Activated CD8-positive, alpha-beta memory T cell treated with anti-CD3 and anti-CD28 coated beads, Interleukin-2, amount 10 ng/mL, durations not matched to agents 7 days and 5 days (primary cell): ENCODE results near the gene C18orf32. TPM values are rescaled to one million over a fixed set of nuclear protein-coding genes. Genes with fewer than 3 reads are reported as not detected.
"Not testable (repeated sequence)": the region's sequence is repeated elsewhere in the genome, so short reads cannot be mapped to it uniquely, and the experiment has no call there.

Source experiments
- ATAC-seq: fragments of 150-1000 bp; cut with Tn5 transposase; one replicate; pipeline ENCODE4 v1.10.0; 2021; ENCODE audit warnings: moderate library complexity
- CTCF ChIA-PET: fragments of 350-600 bp; sonication (Branson Sonifier 250); formaldehyde crosslinking; loops from one replicate; lab custom pipeline; 2021; ENCODE audit warnings: antibody characterized with exemption; lab: Charles Lee
- DNase-seq: peaks from one replicate; pipeline ENCODE4 v3.0.0-alpha.2; 2020
- H3K27ac Mint-ChIP-seq: one replicate; pipeline ENCODE4 v1.8.0; 2021; ENCODE audit warnings: mild to moderate bottlenecking, mixed read lengths
- H3K27me3 Mint-ChIP-seq: one replicate; pipeline ENCODE4 v1.8.0; 2021; ENCODE audit warnings: mixed read lengths
- H3K36me3 Mint-ChIP-seq: one replicate; pipeline ENCODE4 v1.8.0; 2021; ENCODE audit warnings: mild to moderate bottlenecking, mixed read lengths
- H3K4me1 Mint-ChIP-seq: one replicate; pipeline ENCODE4 v1.8.0; 2021; ENCODE audit warnings: mixed read lengths
- H3K4me3 Mint-ChIP-seq: one replicate; pipeline ENCODE4 v1.8.0; 2021; ENCODE audit warnings: mild to moderate bottlenecking, moderate library complexity, mixed read lengths
- H3K9me3 Mint-ChIP-seq: one replicate; pipeline ENCODE4 v1.8.0; 2022; ENCODE audit warnings: low read depth, mixed read lengths
- total RNA-seq, 2 experiments: library from RNA; stranded (reverse); gene quantifications; one replicate each; pipeline ENCODE4 v1.2.3, GENCODE V29; 2021

Gene C18orf32
- total RNA-seq, 2 experiments from 2014 or later: 15.2 to 22.3 TPM

DNA sequence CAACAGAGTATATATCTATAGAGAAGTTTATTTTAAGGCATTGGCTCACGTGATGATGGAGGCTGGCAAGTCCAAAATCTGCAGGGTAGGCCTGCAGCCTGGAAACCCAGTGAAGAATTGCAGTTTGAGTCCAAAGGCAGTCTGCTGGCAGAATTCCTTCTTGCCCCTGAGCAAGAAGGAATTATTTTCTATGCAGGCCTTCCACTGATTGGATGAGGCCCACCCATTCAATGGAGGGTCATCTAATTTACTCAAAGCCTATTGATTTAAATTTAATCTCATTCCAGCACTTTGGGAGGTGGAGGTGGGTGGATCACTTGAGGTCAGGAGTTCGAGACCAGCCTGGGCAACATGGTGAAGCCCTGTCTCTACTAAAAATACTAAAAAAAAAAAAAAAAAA lies 30.4 kb upstream of the C18orf32 start:
- no peaks in the 10 kb centered on the region for H3K36me3 Mint-ChIP-seq
- H3K27me3 Mint-ChIP-seq: peaks cover 3% of the 10 kb centered on the region
- no peaks in the 10 kb centered on the region for H3K4me1 Mint-ChIP-seq
- no peak overlapping the region for H3K27ac Mint-ChIP-seq
- no peak for DNase-seq
- no peak overlapping the region for H3K4me3 Mint-ChIP-seq
- H3K9me3 Mint-ChIP-seq: no peaks in the 10 kb centered on the region
- ATAC-seq: no peak
- CTCF ChIA-PET: interaction anchor here (4.7 kb wide), 1 partner anchor 343 kb away, joined by 36 read pairs; no protein-coding TSS in a partner anchor

DNA sequence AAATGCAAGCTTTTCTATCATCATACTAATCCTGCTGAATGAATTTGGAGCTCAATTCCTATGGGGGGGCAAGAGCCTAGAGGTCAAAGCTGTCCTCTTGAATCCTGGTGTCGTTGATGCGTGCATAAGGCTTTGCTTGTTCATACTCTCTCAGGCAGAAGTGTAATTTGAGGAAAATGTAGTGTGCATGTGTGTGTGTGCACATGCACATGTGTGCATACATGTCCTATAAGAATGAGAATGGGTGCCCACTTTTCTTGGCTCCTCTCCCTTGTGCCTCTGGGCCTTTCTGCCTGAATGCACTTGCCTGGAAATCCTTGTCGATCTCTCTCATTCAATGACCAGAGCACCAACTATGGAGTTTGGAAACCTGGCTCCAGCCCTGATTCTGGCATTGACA lies 28.5 kb upstream of the C18orf32 start:
- peaks cover 5% of the 10 kb centered on the region for H3K27me3 Mint-ChIP-seq
- CTCF ChIA-PET: interaction anchor here (1.4 to 4.7 kb wide), 2 partner anchors 21 to 345 kb away, joined by 3 to 36 read pairs; no protein-coding TSS in a partner anchor
- H3K9me3 Mint-ChIP-seq: no peaks in the 10 kb centered on the region
- no peak overlapping the region for H3K27ac Mint-ChIP-seq
- DNase-seq (no peak), ATAC-seq (no peak)
- no peak overlapping the region for H3K4me3 Mint-ChIP-seq
- H3K4me1 Mint-ChIP-seq: no peaks in the 10 kb centered on the region
- H3K36me3 Mint-ChIP-seq: no peaks in the 10 kb centered on the region

DNA sequence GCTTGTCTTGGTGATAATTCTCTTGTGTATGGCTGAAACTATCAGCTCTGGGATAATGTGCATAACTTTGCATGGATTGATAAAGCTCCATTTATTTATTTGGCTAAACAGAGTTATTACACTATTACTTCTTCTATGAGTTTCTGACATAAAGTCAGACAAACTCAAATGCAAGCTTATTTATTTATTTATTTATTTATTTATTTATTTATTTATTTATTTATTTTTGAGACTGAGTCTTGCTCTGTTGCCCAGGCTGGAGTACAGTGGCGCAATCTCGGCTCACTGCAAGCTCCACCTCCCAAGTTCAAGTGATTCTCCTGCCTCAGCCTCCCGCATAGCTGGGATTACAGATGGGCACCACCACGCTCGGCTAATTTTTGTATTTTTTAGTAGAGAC lies 28.0 kb upstream of the C18orf32 start:
- not testable (repeated sequence) for DNase-seq, H3K4me3 Mint-ChIP-seq, ATAC-seq, H3K9me3 Mint-ChIP-seq, H3K27ac Mint-ChIP-seq, H3K4me1 Mint-ChIP-seq, H3K27me3 Mint-ChIP-seq, H3K36me3 Mint-ChIP-seq
- CTCF ChIA-PET: interaction anchor here (1.4 to 4.7 kb wide), 2 partner anchors 22 to 345 kb away, joined by 3 to 36 read pairs; no protein-coding TSS in a partner anchor

DNA sequence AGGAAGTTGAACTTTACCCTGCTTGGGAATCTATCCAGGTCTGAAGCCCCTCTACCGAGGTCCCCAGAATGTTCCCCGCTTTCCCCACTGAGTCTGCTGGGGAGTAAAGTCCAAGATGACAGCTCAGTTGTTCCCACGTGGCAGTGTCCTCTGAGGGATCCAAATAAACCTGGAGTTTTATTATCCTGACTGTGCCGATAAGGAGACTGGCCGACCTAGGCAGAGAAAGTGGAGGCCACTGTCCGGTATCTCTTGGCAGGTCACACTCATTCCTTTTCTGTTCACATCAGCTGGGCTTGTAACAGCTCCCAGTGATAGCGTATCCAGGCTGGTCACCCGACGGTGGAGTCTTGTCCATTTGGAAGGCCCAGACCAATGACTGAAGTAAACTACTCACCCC lies 27.5 kb upstream of the C18orf32 start:
- DNase-seq: no peak
- Mint-ChIP-seq H3K4me1 (no peaks in the 10 kb centered on the region), H3K4me3 (no peak overlapping the region), H3K27me3 (peaks cover 5% of the 10 kb centered on the region), H3K9me3 (no peaks in the 10 kb centered on the region), H3K36me3 (no peaks in the 10 kb centered on the region), H3K27ac (no peak overlapping the region)
- ATAC-seq: no peak
- CTCF ChIA-PET: interaction anchor here (1.4 to 4.7 kb wide), 2 partner anchors 22 to 346 kb away, joined by 3 to 36 read pairs; no protein-coding TSS in a partner anchor

DNA sequence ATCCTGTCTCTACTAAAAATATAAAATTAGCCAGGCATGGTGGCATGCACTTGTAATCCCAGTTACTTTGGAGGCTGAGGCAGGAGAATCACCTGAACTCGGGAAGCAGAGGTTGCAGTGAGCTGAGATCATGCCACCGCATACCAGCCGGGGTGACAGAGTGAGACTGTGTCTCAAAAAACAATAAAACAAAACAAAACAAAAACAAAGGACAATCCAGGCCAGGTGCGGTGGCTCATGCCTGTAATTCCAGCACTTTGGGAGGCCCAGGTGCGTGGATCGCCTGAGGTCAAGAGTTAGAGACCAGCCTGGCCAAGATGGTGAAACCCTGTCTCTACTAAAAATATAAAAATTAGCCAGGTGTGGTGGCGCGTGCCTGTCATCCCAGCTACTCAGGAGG lies 25.8 kb upstream of the C18orf32 start:
- H3K4me3 Mint-ChIP-seq, H3K4me1 Mint-ChIP-seq, H3K36me3 Mint-ChIP-seq, CTCF ChIA-PET, DNase-seq, H3K9me3 Mint-ChIP-seq, H3K27ac Mint-ChIP-seq, ATAC-seq: not testable (repeated sequence)
- peaks cover 10% of the 10 kb centered on the region for H3K27me3 Mint-ChIP-seq

DNA sequence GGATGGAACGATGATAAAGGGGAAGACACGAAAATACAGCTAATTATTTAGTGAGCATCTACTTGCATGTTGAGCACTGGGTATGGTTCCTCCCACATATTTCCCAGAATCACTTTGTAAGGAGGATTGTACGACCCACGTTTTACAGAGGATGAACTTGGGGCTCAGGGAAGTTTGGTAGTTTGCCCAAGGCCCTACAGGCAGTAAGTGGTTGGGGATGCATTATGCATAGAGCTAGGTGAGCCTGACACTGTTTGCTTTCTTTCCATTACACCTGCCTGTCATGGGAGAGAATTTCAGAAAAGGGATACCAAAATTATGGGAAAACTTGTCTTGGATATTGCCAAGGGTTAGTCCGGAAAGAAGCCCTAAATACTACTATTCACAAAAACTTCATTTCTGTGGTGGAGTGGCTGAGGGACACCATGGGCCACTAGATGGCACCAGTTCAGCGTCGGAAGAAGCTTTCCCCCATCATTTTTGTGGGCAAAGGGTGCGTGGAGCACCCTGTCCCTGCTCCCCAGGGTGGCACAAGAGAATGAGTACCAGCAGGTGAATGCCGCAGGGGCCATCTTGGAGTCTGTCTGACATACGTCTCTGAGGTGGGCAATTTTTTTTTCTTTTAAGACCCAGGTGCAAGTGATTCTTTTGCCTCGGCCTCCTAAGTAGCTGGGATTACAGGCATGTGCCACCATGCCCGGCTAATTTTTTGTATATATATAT lies 23.5 kb upstream of the C18orf32 start:
- Mint-ChIP-seq H3K27ac (no peak overlapping the region), H3K4me3 (no peak overlapping the region), H3K36me3 (no peaks in the 10 kb centered on the region), H3K27me3 (peaks cover 23% of the 10 kb centered on the region), H3K9me3 (no peaks in the 10 kb centered on the region), H3K4me1 (no peaks in the 10 kb centered on the region)
- CTCF ChIA-PET: interaction anchor here (0.6 to 4.2 kb wide), 16 partner anchors 9 to 878 kb away, joined by 3 to 64 read pairs (median 3); no protein-coding TSS in a partner anchor
- DNase-seq (peak; percentile 63), ATAC-seq (peak; percentile 63)

DNA sequence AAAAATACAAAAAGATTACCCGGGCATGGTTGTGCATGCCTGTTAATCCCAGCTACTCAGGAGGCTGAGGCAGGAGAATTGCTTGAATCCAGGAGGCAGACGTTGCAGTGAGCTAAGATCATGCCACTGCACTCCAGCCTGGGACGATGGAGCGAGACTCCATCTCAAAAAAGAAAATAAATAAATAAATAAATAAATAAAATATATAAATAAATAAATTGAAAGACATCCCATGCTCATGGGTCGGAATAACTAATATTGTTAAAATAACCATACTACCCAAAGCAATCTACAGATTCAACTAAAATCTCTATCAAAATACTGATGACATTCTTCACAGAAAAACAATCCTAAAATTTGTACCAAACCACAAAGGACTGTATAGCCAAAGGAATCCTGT lies 19.4 kb upstream of the C18orf32 start:
- ATAC-seq, H3K4me3 Mint-ChIP-seq, H3K36me3 Mint-ChIP-seq, CTCF ChIA-PET, DNase-seq, H3K9me3 Mint-ChIP-seq, H3K4me1 Mint-ChIP-seq, H3K27ac Mint-ChIP-seq: not testable (repeated sequence)
- H3K27me3 Mint-ChIP-seq: peaks cover 28% of the 10 kb centered on the region

DNA sequence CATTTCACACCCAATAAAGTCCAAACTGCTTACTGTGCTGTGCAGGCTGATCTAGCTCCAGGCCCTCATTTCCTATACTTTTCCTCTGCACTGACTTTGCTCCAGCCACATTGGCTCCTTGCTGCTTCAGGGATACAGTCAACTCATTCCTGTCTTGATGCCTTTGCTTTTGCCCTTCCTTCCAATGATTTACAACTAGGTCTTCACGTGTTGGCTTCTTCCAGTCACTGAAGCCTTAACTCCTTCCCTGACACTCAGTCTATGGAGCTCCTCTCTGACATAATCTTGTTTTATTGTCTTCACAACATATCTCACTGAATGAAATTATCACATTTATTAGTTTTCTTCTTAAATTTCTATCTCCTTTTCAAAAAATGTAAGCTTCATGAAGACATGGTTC lies 16.9 kb upstream of the C18orf32 start:
- Mint-ChIP-seq H3K27me3 (peaks cover 37% of the 10 kb centered on the region), H3K27ac (no peak overlapping the region), H3K4me3 (no peak overlapping the region), H3K36me3 (no peaks in the 10 kb centered on the region), H3K4me1 (no peaks in the 10 kb centered on the region), H3K9me3 (no peaks in the 10 kb centered on the region)
- CTCF ChIA-PET: interaction anchor here (0.7 to 1.2 kb wide), 3 partner anchors 353 to 1605 kb away, joined by 3 to 4 read pairs (median 3); no protein-coding TSS in a partner anchor
- DNase-seq (no peak), ATAC-seq (no peak)

DNA sequence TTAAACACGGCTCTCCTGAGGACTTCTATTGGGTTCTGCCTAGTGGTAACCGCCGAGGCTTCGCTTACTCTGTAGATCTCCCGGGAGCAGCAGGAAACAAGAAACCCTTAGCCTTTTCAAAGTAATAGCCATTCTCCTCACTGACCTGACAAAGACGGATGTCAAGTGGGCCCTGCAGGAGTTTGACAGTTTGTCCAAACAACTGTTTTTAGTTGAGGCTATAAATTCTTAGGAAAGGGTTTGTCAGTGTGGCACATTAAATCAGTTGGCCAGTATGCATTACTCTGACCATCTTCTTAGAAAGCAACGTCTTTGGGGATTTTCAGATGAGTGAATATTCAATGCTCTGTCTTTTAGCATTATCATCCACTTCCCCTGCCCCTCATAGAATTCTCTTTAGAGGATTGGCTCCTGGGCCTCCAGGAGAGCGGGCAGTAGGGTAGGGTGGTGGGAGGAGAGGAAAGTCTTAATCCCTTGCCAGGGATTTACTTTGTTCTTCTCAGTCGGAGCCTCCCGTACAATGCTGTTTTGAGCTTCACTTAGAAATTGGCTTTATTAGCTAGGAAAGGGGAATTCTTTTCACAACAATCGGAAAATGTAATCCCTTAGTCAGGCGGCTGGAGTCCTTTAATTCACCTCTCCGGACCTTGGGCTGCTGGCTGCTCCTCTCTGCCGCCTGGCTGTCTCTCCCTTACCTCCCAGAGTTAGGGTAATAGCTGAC lies 13.3 kb upstream of the C18orf32 start:
- no peak for DNase-seq
- Mint-ChIP-seq H3K9me3 (no peaks in the 10 kb centered on the region), H3K4me3 (no peak overlapping the region), H3K27me3 (peaks cover 24% of the 10 kb centered on the region), H3K36me3 (no peaks in the 10 kb centered on the region), H3K27ac (no peak overlapping the region), H3K4me1 (no peaks in the 10 kb centered on the region)
- ATAC-seq: no peak
- CTCF ChIA-PET: no interaction called here

DNA sequence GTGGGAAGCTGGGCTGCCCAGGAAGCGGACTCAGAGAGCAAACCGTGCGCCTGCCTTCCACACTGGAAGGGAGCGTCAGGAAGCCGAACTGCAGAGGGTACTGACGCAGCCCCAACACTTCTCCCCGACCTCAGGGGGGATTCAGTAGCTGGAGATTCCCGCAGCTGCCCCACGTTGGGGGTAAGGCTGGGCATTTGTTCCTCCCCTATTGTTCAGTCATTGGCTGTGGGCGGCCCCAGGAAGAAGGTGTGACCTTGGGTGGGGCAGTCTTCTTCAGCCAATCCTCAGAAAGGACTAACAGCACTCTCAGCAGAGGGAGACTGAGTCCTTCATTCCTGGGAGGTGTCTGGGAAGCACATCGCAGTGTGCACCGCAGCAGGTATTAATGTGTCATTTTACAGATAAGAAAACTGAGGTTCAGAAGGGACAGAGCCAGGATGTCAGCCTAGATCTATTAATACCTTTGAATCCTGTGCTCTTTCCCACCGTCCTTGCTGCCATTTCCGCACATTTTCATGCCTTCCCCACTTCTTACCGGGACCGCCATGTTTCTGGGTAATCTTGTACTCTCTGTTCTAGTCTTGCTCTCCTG lies 12.1 kb upstream of the C18orf32 start:
- Mint-ChIP-seq H3K36me3 (no peaks in the 10 kb centered on the region), H3K9me3 (no peaks in the 10 kb centered on the region), H3K27ac (no peak overlapping the region), H3K4me1 (no peaks in the 10 kb centered on the region), H3K27me3 (peaks cover 28% of the 10 kb centered on the region), H3K4me3 (no peak overlapping the region)
- ATAC-seq (no peak), DNase-seq (no peak)
- CTCF ChIA-PET: no interaction called here

DNA sequence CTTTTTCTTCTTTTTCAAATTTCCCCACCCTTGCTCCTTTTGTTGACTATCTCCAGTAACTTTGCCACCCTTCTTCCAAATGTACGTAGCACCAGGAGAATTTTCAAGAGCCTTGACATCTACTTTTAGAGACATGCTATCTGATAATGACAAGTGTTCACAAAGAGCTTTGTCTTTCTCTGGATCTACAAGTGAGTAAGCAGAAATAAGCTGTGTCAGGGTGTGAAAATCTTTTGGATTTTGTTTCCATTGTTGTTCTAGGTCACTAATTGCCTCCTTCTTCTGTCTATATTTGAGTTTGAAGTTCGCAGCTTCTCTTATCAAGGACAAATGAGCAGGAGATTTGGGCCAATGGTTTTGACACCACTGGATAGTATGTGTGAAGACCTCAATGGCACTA lies 8.4 kb upstream of the C18orf32 start:
- H3K9me3 Mint-ChIP-seq: no peaks in the 10 kb centered on the region
- ATAC-seq (no peak), DNase-seq (no peak)
- H3K27ac Mint-ChIP-seq: no peak overlapping the region
- peaks cover 16% of the 10 kb centered on the region for H3K36me3 Mint-ChIP-seq
- H3K4me1 Mint-ChIP-seq: peaks cover 17% of the 10 kb centered on the region
- no peak overlapping the region for H3K4me3 Mint-ChIP-seq
- peaks cover 15% of the 10 kb centered on the region for H3K27me3 Mint-ChIP-seq
- CTCF ChIA-PET: interaction anchor here (1.6 kb wide), 1 partner anchor 8 kb away, joined by 7 read pairs; the partner anchor contains the start of gene C18orf32

DNA sequence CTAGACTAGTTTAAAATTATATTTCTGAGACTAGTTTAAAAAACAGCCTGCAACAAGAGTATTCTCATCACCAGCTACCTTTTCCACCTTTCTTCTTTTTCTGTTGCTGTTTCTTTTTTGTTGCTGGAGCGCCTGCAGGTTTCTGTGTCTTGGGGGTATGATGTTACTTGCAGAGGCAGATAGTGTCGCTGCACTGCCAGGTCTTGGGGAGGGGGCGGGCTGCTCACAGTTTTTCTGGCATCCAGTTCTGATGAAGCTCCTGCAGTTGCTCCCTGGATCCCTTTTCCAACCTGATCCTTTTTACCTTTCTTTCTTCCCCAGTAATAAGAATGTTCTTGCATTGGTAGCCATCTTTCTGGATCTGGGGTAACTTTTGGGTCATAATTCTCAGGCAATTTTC lies 8.0 kb upstream of the C18orf32 start:
- DNase-seq (no peak), ATAC-seq (no peak)
- Mint-ChIP-seq H3K27ac (no peak overlapping the region), H3K27me3 (peaks cover 11% of the 10 kb centered on the region), H3K4me3 (no peak overlapping the region), H3K9me3 (no peaks in the 10 kb centered on the region), H3K36me3 (peaks cover 20% of the 10 kb centered on the region), H3K4me1 (peaks cover 21% of the 10 kb centered on the region)
- CTCF ChIA-PET: interaction anchor here (0.6 to 1.6 kb wide), 2 partner anchors 8 to 15 kb away, joined by 3 to 7 read pairs; partner anchors contain the start of gene C18orf32

DNA sequence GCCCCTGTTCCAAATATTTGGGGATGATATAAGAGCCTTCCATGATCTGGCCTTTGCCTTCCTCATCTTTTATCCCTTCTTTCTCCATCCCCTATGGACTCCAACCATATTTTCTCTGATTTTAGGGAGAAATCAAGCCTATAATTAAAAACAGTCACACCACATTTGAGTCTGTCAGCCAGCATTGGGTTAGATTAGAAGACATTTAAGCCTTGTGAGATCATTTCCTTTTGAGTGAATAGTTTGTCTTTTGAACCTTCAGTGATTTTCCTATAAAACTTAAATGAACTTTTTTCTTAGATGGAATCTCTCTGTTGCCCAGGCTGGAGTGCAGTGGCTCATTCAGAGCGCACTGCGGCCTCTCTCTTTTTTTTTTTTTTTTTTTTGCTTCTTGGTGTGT lies 7.6 kb upstream of the C18orf32 start:
- CTCF ChIA-PET: interaction anchor here (0.6 to 1.6 kb wide), 2 partner anchors 7 to 16 kb away, joined by 3 to 7 read pairs; partner anchors contain the start of gene C18orf32
- H3K9me3 Mint-ChIP-seq: no peaks in the 10 kb centered on the region
- peaks cover 25% of the 10 kb centered on the region for H3K4me1 Mint-ChIP-seq
- ATAC-seq (no peak), DNase-seq (no peak)
- peaks cover 25% of the 10 kb centered on the region for H3K36me3 Mint-ChIP-seq
- no peak overlapping the region for H3K4me3 Mint-ChIP-seq
- H3K27ac Mint-ChIP-seq: no peak overlapping the region
- H3K27me3 Mint-ChIP-seq: peaks cover 10% of the 10 kb centered on the region
